ENCODE data around the gene SPRTN. TPM values are rescaled to one million over a fixed set of nuclear protein-coding genes. Genes with fewer than 3 reads are reported as not detected.

Gene SPRTN
- total RNA-seq, 1 experiment from 2014 or later, result 14.9 TPM

DNA sequence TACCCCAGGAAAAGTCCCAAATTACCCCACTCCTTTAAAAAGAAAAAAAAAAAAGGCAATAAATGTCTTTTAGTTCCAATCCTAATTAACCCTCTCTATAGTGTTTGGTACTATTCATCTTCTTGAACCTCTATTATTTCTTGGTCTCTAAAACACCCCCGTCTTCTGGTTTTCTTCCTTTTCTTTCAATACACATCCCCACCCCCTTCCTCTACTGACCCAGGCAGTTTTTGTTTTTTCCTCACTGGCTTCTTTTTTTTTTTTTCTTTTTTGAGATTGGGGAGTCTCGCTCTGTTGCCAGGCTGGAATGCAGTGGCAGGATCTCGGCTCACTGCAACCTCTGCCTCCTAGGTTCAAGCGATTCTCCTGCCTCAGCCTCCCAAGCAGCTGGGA lies 57.9 kb downstream of the SPRTN start:
- DNase-seq (ENCODE audit: low read depth, low spot score), result no peak
- Histone ChIP-seq H3K4me2 (ENCODE audit: low read length) (peak overlapping the region; percentile 74), H3K36me3 (ENCODE audit: control insufficient read depth in 1 of 2, insufficient read depth in 2 of 2, low read length in 2 of 2) (no peaks in the 10 kb centered on the region), H3K9ac (ENCODE audit: low read length) (peak overlapping the region; percentile 23), H3K79me2 (ENCODE audit: insufficient read depth, low read length) (peaks cover 98% of the 10 kb centered on the region), H3K9me2 (ENCODE audit: insufficient read depth) (no peaks in the 10 kb centered on the region), H3K27me3 (ENCODE audit: insufficient read depth, low read length) (no peaks in the 10 kb centered on the region), H3K27ac (ENCODE audit: low read depth, low read length) (peak overlapping the region; percentile 55; the same call in 1 of the 2 replicates), H3K4me3 (replicated peaks in 1 of 2; ENCODE audit: low read depth in 1 of 2, low read length in 2 of 2) (peak overlapping the region in 1 of 2 experiments; percentile 21; a peak in 2 of 4 replicates), H3K9me3 (ENCODE audit: control insufficient read depth in 1 of 2, insufficient read depth in 1 of 2, low read depth in 1 of 2, low read length in 2 of 2) (no peaks in the 10 kb centered on the region), H4K20me1 (ENCODE audit: insufficient read depth) (peaks cover 15% of the 10 kb centered on the region; the same call in 1 of the 2 replicates), H3K4me1 (ENCODE audit: control insufficient read depth in 1 of 2, insufficient read depth in 2 of 2, low read length in 2 of 2) (peaks cover 28 to 63% of the 10 kb centered on the region in 2 experiments), H2AFZ (ENCODE audit: low read depth, low read length, poor library complexity, severe bottlenecking) (no peak overlapping the region)
- ATAC-seq, result peak; percentile 35
- BruUV-seq (replicated peaks), result no TSS peak
- intact Hi-C loops (cut with micrococcal nuclease), result loop anchor here (1.0 kb wide), 1 partner anchor 26 kb away; the partner anchor contains the start of gene EGLN1
- CTCF ChIA-PET, result no interaction called here
- TF ChIP-seq TCF7L2 (IDR thresholded peaks at IDR 0.05; ENCODE audit: borderline replicate concordance, extremely low read depth, insufficient read depth, insufficient read length) (no peak), JUND (IDR thresholded peaks at IDR 0.05) (no peak), EGR1 (IDR thresholded peaks at IDR 0.05; ENCODE audit: low read depth) (no peak), SP1 (IDR thresholded peaks at IDR 0.05; ENCODE audit: low read depth) (no peak), YY1 (IDR thresholded peaks at IDR 0.05; ENCODE audit: extremely low read depth, insufficient replicate concordance, low read depth, low read length) (no peak), ZBTB33 (IDR thresholded peaks at IDR 0.05; ENCODE audit: extremely low read depth, insufficient replicate concordance, low read length) (no peak), EZH2 (IDR thresholded peaks at IDR 0.05) (no peak), POLR2AphosphoS5 (IDR thresholded peaks at IDR 0.05; ENCODE audit: low read depth, low read length) (no peak), FOSL1 (IDR thresholded peaks at IDR 0.05; ENCODE audit: low read depth) (no peak), POLR2A (IDR thresholded peaks at IDR 0.05; ENCODE audit: borderline replicate concordance, extremely low read depth, insufficient read depth, insufficient read length) (no peak), CEBPB (IDR thresholded peaks at IDR 0.05; ENCODE audit: low read depth) (no peak), ZFX (IDR thresholded peaks at IDR 0.05) (no peak), ZNF274 (IDR thresholded peaks at IDR 0.05; ENCODE audit: low read depth, low read length) (no peak), CBX3 (IDR thresholded peaks at IDR 0.05; ENCODE audit: low read depth) (no peak)
- TF ChIP-seq, protein P1, sequence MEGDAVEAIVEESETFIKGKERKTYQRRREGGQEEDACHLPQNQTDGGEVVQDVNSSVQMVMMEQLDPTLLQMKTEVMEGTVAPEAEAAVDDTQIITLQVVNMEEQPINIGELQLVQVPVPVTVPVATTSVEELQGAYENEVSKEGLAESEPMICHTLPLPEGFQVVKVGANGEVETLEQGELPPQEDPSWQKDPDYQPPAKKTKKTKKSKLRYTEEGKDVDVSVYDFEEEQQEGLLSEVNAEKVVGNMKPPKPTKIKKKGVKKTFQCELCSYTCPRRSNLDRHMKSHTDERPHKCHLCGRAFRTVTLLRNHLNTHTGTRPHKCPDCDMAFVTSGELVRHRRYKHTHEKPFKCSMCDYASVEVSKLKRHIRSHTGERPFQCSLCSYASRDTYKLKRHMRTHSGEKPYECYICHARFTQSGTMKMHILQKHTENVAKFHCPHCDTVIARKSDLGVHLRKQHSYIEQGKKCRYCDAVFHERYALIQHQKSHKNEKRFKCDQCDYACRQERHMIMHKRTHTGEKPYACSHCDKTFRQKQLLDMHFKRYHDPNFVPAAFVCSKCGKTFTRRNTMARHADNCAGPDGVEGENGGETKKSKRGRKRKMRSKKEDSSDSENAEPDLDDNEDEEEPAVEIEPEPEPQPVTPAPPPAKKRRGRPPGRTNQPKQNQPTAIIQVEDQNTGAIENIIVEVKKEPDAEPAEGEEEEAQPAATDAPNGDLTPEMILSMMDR (IDR thresholded peaks at IDR 0.05 in 2 of 3, conservative IDR thresholded peaks at IDR 0.05 in 1 of 3; ENCODE audit: borderline replicate concordance in 1 of 3, insufficient read depth in 1 of 3, low read depth in 2 of 3, low read length in 2 of 3), result no peak
- TF ChIP-seq, protein P2, sequence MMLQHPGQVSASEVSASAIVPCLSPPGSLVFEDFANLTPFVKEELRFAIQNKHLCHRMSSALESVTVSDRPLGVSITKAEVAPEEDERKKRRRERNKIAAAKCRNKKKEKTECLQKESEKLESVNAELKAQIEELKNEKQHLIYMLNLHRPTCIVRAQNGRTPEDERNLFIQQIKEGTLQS (IDR thresholded peaks at IDR 0.05), result no peak
- TF ChIP-seq, protein P3, sequence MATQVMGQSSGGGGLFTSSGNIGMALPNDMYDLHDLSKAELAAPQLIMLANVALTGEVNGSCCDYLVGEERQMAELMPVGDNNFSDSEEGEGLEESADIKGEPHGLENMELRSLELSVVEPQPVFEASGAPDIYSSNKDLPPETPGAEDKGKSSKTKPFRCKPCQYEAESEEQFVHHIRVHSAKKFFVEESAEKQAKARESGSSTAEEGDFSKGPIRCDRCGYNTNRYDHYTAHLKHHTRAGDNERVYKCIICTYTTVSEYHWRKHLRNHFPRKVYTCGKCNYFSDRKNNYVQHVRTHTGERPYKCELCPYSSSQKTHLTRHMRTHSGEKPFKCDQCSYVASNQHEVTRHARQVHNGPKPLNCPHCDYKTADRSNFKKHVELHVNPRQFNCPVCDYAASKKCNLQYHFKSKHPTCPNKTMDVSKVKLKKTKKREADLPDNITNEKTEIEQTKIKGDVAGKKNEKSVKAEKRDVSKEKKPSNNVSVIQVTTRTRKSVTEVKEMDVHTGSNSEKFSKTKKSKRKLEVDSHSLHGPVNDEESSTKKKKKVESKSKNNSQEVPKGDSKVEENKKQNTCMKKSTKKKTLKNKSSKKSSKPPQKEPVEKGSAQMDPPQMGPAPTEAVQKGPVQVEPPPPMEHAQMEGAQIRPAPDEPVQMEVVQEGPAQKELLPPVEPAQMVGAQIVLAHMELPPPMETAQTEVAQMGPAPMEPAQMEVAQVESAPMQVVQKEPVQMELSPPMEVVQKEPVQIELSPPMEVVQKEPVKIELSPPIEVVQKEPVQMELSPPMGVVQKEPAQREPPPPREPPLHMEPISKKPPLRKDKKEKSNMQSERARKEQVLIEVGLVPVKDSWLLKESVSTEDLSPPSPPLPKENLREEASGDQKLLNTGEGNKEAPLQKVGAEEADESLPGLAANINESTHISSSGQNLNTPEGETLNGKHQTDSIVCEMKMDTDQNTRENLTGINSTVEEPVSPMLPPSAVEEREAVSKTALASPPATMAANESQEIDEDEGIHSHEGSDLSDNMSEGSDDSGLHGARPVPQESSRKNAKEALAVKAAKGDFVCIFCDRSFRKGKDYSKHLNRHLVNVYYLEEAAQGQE (IDR thresholded peaks at IDR 0.05; ENCODE audit: low read depth), result no peak
- POLR2A ChIA-PET, result no interaction called here
- RAD21 ChIA-PET (ENCODE audit: low non-redundant PET in 1 of 2, low total read pairs in 2 of 2, uncharacterized antibody in 2 of 2, unreplicated experiment in 2 of 2), result no interaction called here
